Activated CD8-positive, alpha-beta T cell treated with anti-CD3 and anti-CD28 coated beads for 36 hours (primary cell): ENCODE measurements around the gene CLN6. TPM values are rescaled to one million over a fixed set of nuclear protein-coding genes. Genes with fewer than 3 reads are reported as not detected.

Experiments
- ATAC-seq: fragments of 200-7000 bp; cut with Tn5 transposase; one replicate; pipeline ENCODE4 v1.10.0; 2021; ENCODE audit warnings: mild to moderate bottlenecking, moderate library complexity
- CTCF ChIA-PET: fragments of 350-600 bp; sonication (Branson Sonifier 250); formaldehyde crosslinking; loops from one replicate; lab custom pipeline; 2021; ENCODE audit warnings: antibody characterized with exemption; lab: Charles Lee
- POLR2A ChIA-PET: fragments of 350-600 bp; sonication (Branson Sonifier 250); formaldehyde crosslinking; loops from one replicate; lab custom pipeline; 2021; ENCODE audit warnings: antibody characterized with exemption; lab: Charles Lee
- DNase-seq: peaks from one replicate; pipeline ENCODE4 v3.0.0-alpha.2; 2020
- H3K27ac Mint-ChIP-seq: one replicate; pipeline ENCODE4 v1.8.0; 2021; ENCODE audit warnings: mild to moderate bottlenecking, mixed read lengths
- H3K27me3 Mint-ChIP-seq: one replicate; pipeline ENCODE4 v1.8.0; 2021; ENCODE audit warnings: mixed read lengths
- H3K36me3 Mint-ChIP-seq: one replicate; pipeline ENCODE4 v1.8.0; 2021; ENCODE audit warnings: low read depth, mixed read lengths
- H3K4me1 Mint-ChIP-seq: one replicate; pipeline ENCODE4 v1.8.0; 2021; ENCODE audit warnings: low read depth, mixed read lengths
- H3K4me3 Mint-ChIP-seq: one replicate; pipeline ENCODE4 v1.8.0; 2021; ENCODE audit warnings: mild to moderate bottlenecking, moderate library complexity, mixed read lengths
- H3K9me3 Mint-ChIP-seq: one replicate; pipeline ENCODE4 v1.8.0; 2021; ENCODE audit warnings: mixed read lengths
- CTCF ChIP-seq: fragments of 200-600 bp; IDR thresholded peaks from one replicate; pipeline ENCODE4 v1.8.0; 2022; ENCODE audit warnings: antibody characterized with exemption, mild to moderate bottlenecking
- intact Hi-C: fragments of 100-400 bp; cut with micrococcal nuclease; formaldehyde crosslinking; loops from one replicate; pipeline ENCODE4 v1.10.0; 2022
- total RNA-seq, 2 experiments: library from RNA; stranded (reverse); gene quantifications; one replicate each; pipeline ENCODE4 v1.2.3, GENCODE V29; 2021

CLN6 gene
- total RNA-seq, 2 experiments from 2014 or later: 43.1 to 47.2 TPM

GRCh38 chr15:68197661-68198437 lies 31.7 kb downstream of the CLN6 start:
- no peaks in the 10 kb centered on the region for H3K4me1 Mint-ChIP-seq
- H3K9me3 Mint-ChIP-seq: no peaks in the 10 kb centered on the region
- H3K36me3 Mint-ChIP-seq: peaks cover 6% of the 10 kb centered on the region
- H3K27ac Mint-ChIP-seq: no peak overlapping the region
- no peak for ATAC-seq
- DNase-seq: no peak
- ChIA-PET POLR2A (interaction anchor here (1.5 kb wide), 1 partner anchor 8 kb away, joined by 3 read pairs; the partner anchor contains the start of gene CALML4), CTCF (interaction anchor here (1.0 kb wide), 1 partner anchor 13 kb away, joined by 3 read pairs; no protein-coding TSS in a partner anchor)
- no peak overlapping the region for H3K4me3 Mint-ChIP-seq
- intact Hi-C loops: no loop called here
- no peak for TF ChIP-seq CTCF
- H3K27me3 Mint-ChIP-seq: no peaks in the 10 kb centered on the region

- Mint-ChIP-seq H3K9me3 (no peaks in the 10 kb centered on the region), H3K27me3 (no peaks in the 10 kb centered on the region), H3K4me3 (no peak overlapping the region), H3K36me3 (peaks cover 6% of the 10 kb centered on the region), H3K27ac (no peak overlapping the region), H3K4me1 (no peaks in the 10 kb centered on the region)
- CTCF ChIA-PET: no interaction called here
- ATAC-seq: no peak
- DNase-seq: no peak
- no peak for TF ChIP-seq CTCF
- intact Hi-C loops: no loop called here
- POLR2A ChIA-PET: interaction anchor here (1.5 kb wide), 1 partner anchor 9 kb away, joined by 3 read pairs; the partner anchor contains the start of gene CALML4
Observed at GRCh38 chr15:68197170-68197492, 32.4 kb downstream of the CLN6 start.

- POLR2A ChIA-PET: interaction anchor here (0.7 to 1.5 kb wide), 2 partner anchors 9 to 40 kb away, joined by 3 read pairs; partner anchors contain the start of gene CALML4
- H3K27me3 Mint-ChIP-seq: no peaks in the 10 kb centered on the region
- intact Hi-C loops: no loop called here
- H3K4me1 Mint-ChIP-seq: no peaks in the 10 kb centered on the region
- H3K27ac Mint-ChIP-seq: no peak overlapping the region
- no peak overlapping the region for H3K4me3 Mint-ChIP-seq
- peaks cover 10% of the 10 kb centered on the region for H3K36me3 Mint-ChIP-seq
- H3K9me3 Mint-ChIP-seq: no peaks in the 10 kb centered on the region
- DNase-seq: no peak
- CTCF ChIA-PET: interaction anchor here (0.9 kb wide), 1 partner anchor 14 kb away, joined by 5 read pairs; no protein-coding TSS in a partner anchor
- no peak for ATAC-seq
- no peak for TF ChIP-seq CTCF
Observed at GRCh38 chr15:68196445-68197169, 32.9 kb downstream of the CLN6 start.

- Mint-ChIP-seq H3K4me3 (no peak overlapping the region), H3K27ac (no peak overlapping the region)
Observed at GRCh38 chr15:68195336-68196112, 34.0 kb downstream of the CLN6 start.

More at GRCh38 chr15:68195336-68196112, 34.0 kb downstream of the CLN6 start:
- CTCF ChIA-PET: interaction anchor here (0.7 to 1.8 kb wide), 4 partner anchors 12 to 27 kb away, joined by 3 to 6 read pairs (median 5); no protein-coding TSS in a partner anchor
- no peaks in the 10 kb centered on the region for H3K4me1 Mint-ChIP-seq
- no peak for ATAC-seq
- no peaks in the 10 kb centered on the region for H3K27me3 Mint-ChIP-seq
- H3K9me3 Mint-ChIP-seq: no peaks in the 10 kb centered on the region
- no peak for DNase-seq
- H3K36me3 Mint-ChIP-seq: peaks cover 10% of the 10 kb centered on the region
- TF ChIP-seq CTCF: no peak
- intact Hi-C loops: no loop called here
- POLR2A ChIA-PET: interaction anchor here (0.7 kb wide), 2 partner anchors 33 to 1336 kb away, joined by 3 read pairs; no protein-coding TSS in a partner anchor
